Esophagus muscularis mucosa (tissue), 4 donors: ENCODE results near the gene POFUT1. TPM values are rescaled to one million over a fixed set of nuclear protein-coding genes. Genes with fewer than 3 reads are reported as not detected.

Source experiments
- DNase-seq: peaks from one replicate; pipeline ENCODE4 v3.0.0-alpha.2; 2017; ENCODE audit errors: extremely low spot score
- H3K27ac ChIP-seq, 4 donors: fragments of 200-600 bp; sonication (generic); replicated peaks in 1 of 4; 1 replicate in 3 of 4; 2 replicates in 1 of 4; pipeline ENCODE4 v1.5.1; 2016 to 2019; ENCODE audit warnings: mild to moderate bottlenecking in 1 of 4
- H3K27me3 ChIP-seq, 4 donors: fragments of 200-600 bp; sonication (generic); one replicate each; pipeline versions ENCODE4 v1.5.1 to v1.6.0; 2016 to 2019
- H3K36me3 ChIP-seq, 4 donors: fragments of 200-600 bp; sonication (generic); one replicate each; pipeline ENCODE4 v1.5.1; 2016 to 2019
- H3K4me1 ChIP-seq, 4 donors: fragments of 200-600 bp; sonication (generic); one replicate each; pipeline ENCODE4 v1.5.1; 2016 to 2019
- H3K4me3 ChIP-seq, 4 donors: fragments of 200-600 bp; sonication (generic); 1 replicate in 2 of 4; 2 replicates in 2 of 4; pipeline ENCODE4 v1.5.1; 2016 to 2019; ENCODE audit warnings: mild to moderate bottlenecking in 4 of 4, moderate library complexity in 1 of 4
- H3K9me3 ChIP-seq, 4 donors: fragments of 200-600 bp; sonication (generic); 1 replicate in 3 of 4; 2 replicates in 1 of 4; pipeline ENCODE4 v1.5.1; 2016 to 2019
- CTCF ChIP-seq, 3 experiments: fragments of 200-600 bp in 2 of 3; fragments of 450-650 bp in 1 of 3; sonication (generic) in 2 of 3; IDR thresholded peaks; one replicate each; pipeline ENCODE4 v1.5.1; 2017 to 2019; ENCODE audit warnings: antibody characterized with exemption in 3 of 3, mild to moderate bottlenecking in 2 of 3, moderate library complexity in 1 of 3
- EP300 ChIP-seq: sonication (generic); formaldehyde crosslinking; IDR thresholded peaks from one replicate; pipeline ENCODE4 v1.6.1; 2017; ENCODE audit warnings: antibody characterized with exemption
- POLR2A ChIP-seq: fragments of 450-650 bp; IDR thresholded peaks from one replicate; pipeline ENCODE4 v1.6.1; 2017; ENCODE audit warnings: antibody characterized with exemption, moderate library complexity, mild to moderate bottlenecking, low read depth
- POLR2AphosphoS5 ChIP-seq, 2 donors: sonication (generic); formaldehyde crosslinking; IDR thresholded peaks; one replicate each; pipeline ENCODE4 v1.6.1; 2017; ENCODE audit warnings: antibody characterized with exemption in 2 of 2
- WGBS: methylation state at CpG from one replicate; pipeline ENCODE4 v1.1.5; 2018; 5-methylcytosine and 5-hydroxymethylcytosine counted together
- intact Hi-C: fragments of 100-400 bp; cut with DNase I; formaldehyde crosslinking; loops from one replicate; pipeline ENCODE4 v1.15.1; 2023
- total RNA-seq, 4 donors: library from RNA; depleted of rRNA; stranded (reverse); fragments of >200 nt; gene quantifications; one replicate each; pipeline versions ENCODE4 v1.1.0 to v1.2.1, GENCODE V29; 2016

POFUT1 gene
- total RNA-seq, 4 donors from 2014 or later, result 21.7 to 31.9 (median 29.8) TPM

- no peak overlapping the region for H3K4me3 ChIP-seq
- peaks cover 0 to 11% (median 3%) of the 10 kb centered on the region in 4 donors for H3K36me3 ChIP-seq
- intact Hi-C loops, result no loop called here
- 90% methylated on average over 4 of the region's 4 CpGs for WGBS
- H3K27me3 ChIP-seq, result no peaks in the 10 kb centered on the region
- H3K9me3 ChIP-seq, result no peaks in the 10 kb centered on the region
- H3K4me1 ChIP-seq, result no peaks in the 10 kb centered on the region
- no peak for TF ChIP-seq EP300
- no peak for TF ChIP-seq POLR2A
- no peak for TF ChIP-seq POLR2AphosphoS5 (IDR thresholded peaks at IDR 0.05)
- no peak for TF ChIP-seq CTCF (IDR thresholded peaks at IDR 0.05)
- no peak overlapping the region for H3K27ac ChIP-seq
- DNase-seq, result no peak
Measured at GRCh38 chr20:32179934-32180333, 27.7 kb upstream of the POFUT1 start.

- TF ChIP-seq POLR2A (no peak), CTCF (IDR thresholded peaks at IDR 0.05) (no peak), POLR2AphosphoS5 (IDR thresholded peaks at IDR 0.05) (no peak), EP300 (no peak)
- no peaks in the 10 kb centered on the region for H3K27me3 ChIP-seq
- peaks cover 0 to 11% (median 3%) of the 10 kb centered on the region in 4 donors for H3K36me3 ChIP-seq
- no peak for DNase-seq
- H3K27ac ChIP-seq, result no peak overlapping the region
- peaks cover 0 to 5% (median 2%) of the 10 kb centered on the region in 4 donors for H3K4me1 ChIP-seq
- 89% methylated on average over 2 of the region's 2 CpGs for WGBS
- no peak overlapping the region for H3K4me3 ChIP-seq
- no peaks in the 10 kb centered on the region for H3K9me3 ChIP-seq
- intact Hi-C loops, result no loop called here
Measured at GRCh38 chr20:32181606-32182005, 26.1 kb upstream of the POFUT1 start.

- TF ChIP-seq POLR2AphosphoS5 (IDR thresholded peaks at IDR 0.05) (no peak), EP300 (no peak), CTCF (IDR thresholded peaks at IDR 0.05) (no peak), POLR2A (no peak)
- Histone ChIP-seq H3K27ac (no peak overlapping the region), H3K27me3 (no peaks in the 10 kb centered on the region), H3K4me1 (peaks cover 6 to 30% (median 19%) of the 10 kb centered on the region in 4 donors), H3K9me3 (no peaks in the 10 kb centered on the region), H3K4me3 (no peak overlapping the region), H3K36me3 (peaks cover 0 to 11% (median 3%) of the 10 kb centered on the region in 4 donors)
- intact Hi-C loops, result no loop called here
- WGBS, result 100% methylated on average over 3 of the region's 4 CpGs
- DNase-seq, result no peak
Measured at GRCh38 chr20:32183947-32184635, 23.6 kb upstream of the POFUT1 start.

- 65% methylated on average over 10 of the region's 10 CpGs for WGBS
- Histone ChIP-seq H3K4me3 (no peak overlapping the region), H3K27me3 (no peaks in the 10 kb centered on the region), H3K9me3 (no peaks in the 10 kb centered on the region), H3K27ac (no peak overlapping the region), H3K4me1 (peaks cover 13 to 37% (median 26%) of the 10 kb centered on the region in 4 donors), H3K36me3 (peaks cover 0 to 11% (median 3%) of the 10 kb centered on the region in 4 donors)
- intact Hi-C loops, result no loop called here
- TF ChIP-seq CTCF (IDR thresholded peaks at IDR 0.05) (no peak), EP300 (no peak), POLR2A (no peak), POLR2AphosphoS5 (IDR thresholded peaks at IDR 0.05) (no peak)
- no peak for DNase-seq
Measured at GRCh38 chr20:32184961-32185603, 22.6 kb upstream of the POFUT1 start.
